KOPT-K1 (cell line): Measurements from ENCODE around the gene HIPK4.
A peak's percentile ranks its signal among the peaks of the same experiment; 100 is the strongest.

Source experiments
- H3K27ac ChIP-seq: fragments of 200-600 bp; sonication (generic); 2 replicates; pipeline ENCODE4 v1.5.1; 2016; ENCODE audit warnings: antibody characterized with exemption, mild to moderate bottlenecking, low read depth, low read length; ENCODE audit not compliant: poor library complexity, severe bottlenecking
- H3K36me3 ChIP-seq: fragments of 200-600 bp; sonication (generic); 2 replicates; pipeline ENCODE4 v1.5.1; 2017; ENCODE audit warnings: antibody characterized with exemption, mild to moderate bottlenecking, low read length, moderate library complexity; ENCODE audit not compliant: insufficient read depth
- H3K9me3 ChIP-seq: fragments of 200-600 bp; sonication (generic); 2 replicates; pipeline ENCODE4 v1.5.1; 2017; ENCODE audit warnings: antibody characterized with exemption, low read length, mild to moderate bottlenecking; ENCODE audit not compliant: insufficient read depth, poor library complexity, severe bottlenecking

Gene HIPK4

GRCh38 chr19:40420766-40421765 lies 31.1 kb upstream of the HIPK4 start:
- no peaks in the 10 kb centered on the region for H3K9me3 ChIP-seq
- peak overlapping the region; percentile 72 for H3K27ac ChIP-seq
- no peaks in the 10 kb centered on the region for H3K36me3 ChIP-seq

GRCh38 chr19:40420451-40420765 lies 30.4 kb upstream of the HIPK4 start:
- Histone ChIP-seq H3K36me3 (no peaks in the 10 kb centered on the region), H3K27ac (peak overlapping the region; percentile 72), H3K9me3 (no peaks in the 10 kb centered on the region)

- Histone ChIP-seq H3K36me3 (no peaks in the 10 kb centered on the region), H3K9me3 (no peaks in the 10 kb centered on the region), H3K27ac (no peak overlapping the region)
Observed at GRCh38 chr19:40419780-40420179, 29.8 kb upstream of the HIPK4 start.

GRCh38 chr19:40419066-40419612 lies 29.2 kb upstream of the HIPK4 start:
- H3K36me3 ChIP-seq: no peaks in the 10 kb centered on the region
- no peaks in the 10 kb centered on the region for H3K9me3 ChIP-seq
- H3K27ac ChIP-seq: no peak overlapping the region

- no peaks in the 10 kb centered on the region for H3K36me3 ChIP-seq
- H3K27ac ChIP-seq: no peak overlapping the region
- H3K9me3 ChIP-seq: no peaks in the 10 kb centered on the region
Observed at GRCh38 chr19:40418040-40418439, 28.1 kb upstream of the HIPK4 start.

- Histone ChIP-seq H3K36me3 (no peaks in the 10 kb centered on the region), H3K27ac (no peak overlapping the region), H3K9me3 (no peaks in the 10 kb centered on the region)
Observed at GRCh38 chr19:40417643-40417981, 27.6 kb upstream of the HIPK4 start.

- Histone ChIP-seq H3K36me3 (no peaks in the 10 kb centered on the region), H3K9me3 (no peaks in the 10 kb centered on the region), H3K27ac (no peak overlapping the region)
Observed at GRCh38 chr19:40416918-40417642, 27.1 kb upstream of the HIPK4 start.

- Histone ChIP-seq H3K27ac (no peak overlapping the region), H3K9me3 (no peaks in the 10 kb centered on the region), H3K36me3 (no peaks in the 10 kb centered on the region)
Observed at GRCh38 chr19:40415768-40416167, 25.8 kb upstream of the HIPK4 start.

- Histone ChIP-seq H3K36me3 (no peaks in the 10 kb centered on the region), H3K9me3 (no peaks in the 10 kb centered on the region), H3K27ac (no peak overlapping the region)
Observed at GRCh38 chr19:40414542-40415535, 24.9 kb upstream of the HIPK4 start.

- Histone ChIP-seq H3K9me3 (no peaks in the 10 kb centered on the region), H3K27ac (no peak within 1 kb of the TSS), H3K36me3 (no peaks in the 10 kb centered on the region)
Observed at GRCh38 chr19:40413291-40413845, 23.4 kb upstream of the HIPK4 start, which contains the start of gene PRX. PRX (minus strand) TSS chr19:40413378; CDS start chr19:40407932, 5,446 bp downstream.

- Histone ChIP-seq H3K27ac (no peak overlapping the region), H3K36me3 (no peaks in the 10 kb centered on the region), H3K9me3 (no peaks in the 10 kb centered on the region)
Observed at GRCh38 chr19:40412866-40413265, 22.9 kb upstream of the HIPK4 start.

GRCh38 chr19:40411958-40412499 lies 22.0 kb upstream of the HIPK4 start:
- Histone ChIP-seq H3K36me3 (no peaks in the 10 kb centered on the region), H3K27ac (no peak overlapping the region), H3K9me3 (no peaks in the 10 kb centered on the region)

- Histone ChIP-seq H3K36me3 (no peaks in the 10 kb centered on the region), H3K27ac (no peak overlapping the region), H3K9me3 (no peaks in the 10 kb centered on the region)
Observed at GRCh38 chr19:40411125-40411842, 21.3 kb upstream of the HIPK4 start.
